ENCODE results near the gene TENM4. TPM values are rescaled to one million over a fixed set of nuclear protein-coding genes. Genes with fewer than 3 reads are reported as not detected.

The TENM4 gene
- total RNA-seq, 2 experiments from 2014 or later: not detected

GRCh38 chr11:78840623-78841022, 600.2 kb downstream of the TENM4 start:
- ChIA-PET CTCF (no interaction called here), POLR2A (no interaction called here)
- H3K4me3 Mint-ChIP-seq: no peak overlapping the region
- TF ChIP-seq, protein P1, sequence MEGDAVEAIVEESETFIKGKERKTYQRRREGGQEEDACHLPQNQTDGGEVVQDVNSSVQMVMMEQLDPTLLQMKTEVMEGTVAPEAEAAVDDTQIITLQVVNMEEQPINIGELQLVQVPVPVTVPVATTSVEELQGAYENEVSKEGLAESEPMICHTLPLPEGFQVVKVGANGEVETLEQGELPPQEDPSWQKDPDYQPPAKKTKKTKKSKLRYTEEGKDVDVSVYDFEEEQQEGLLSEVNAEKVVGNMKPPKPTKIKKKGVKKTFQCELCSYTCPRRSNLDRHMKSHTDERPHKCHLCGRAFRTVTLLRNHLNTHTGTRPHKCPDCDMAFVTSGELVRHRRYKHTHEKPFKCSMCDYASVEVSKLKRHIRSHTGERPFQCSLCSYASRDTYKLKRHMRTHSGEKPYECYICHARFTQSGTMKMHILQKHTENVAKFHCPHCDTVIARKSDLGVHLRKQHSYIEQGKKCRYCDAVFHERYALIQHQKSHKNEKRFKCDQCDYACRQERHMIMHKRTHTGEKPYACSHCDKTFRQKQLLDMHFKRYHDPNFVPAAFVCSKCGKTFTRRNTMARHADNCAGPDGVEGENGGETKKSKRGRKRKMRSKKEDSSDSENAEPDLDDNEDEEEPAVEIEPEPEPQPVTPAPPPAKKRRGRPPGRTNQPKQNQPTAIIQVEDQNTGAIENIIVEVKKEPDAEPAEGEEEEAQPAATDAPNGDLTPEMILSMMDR (IDR thresholded peaks at IDR 0.05): no peak
- intact Hi-C loops (cut with micrococcal nuclease): no loop called here
- H3K4me1 Mint-ChIP-seq (ENCODE audit: low read depth): no peaks in the 10 kb centered on the region
- H3K36me3 Mint-ChIP-seq (ENCODE audit: low read depth): no peaks in the 10 kb centered on the region
- H3K9me3 Mint-ChIP-seq: no peaks in the 10 kb centered on the region
- ATAC-seq (no peak), DNase-seq (no peak)
- no peak overlapping the region for H3K27ac Mint-ChIP-seq
- H3K27me3 Mint-ChIP-seq: peaks cover 15% of the 10 kb centered on the region

DNA sequence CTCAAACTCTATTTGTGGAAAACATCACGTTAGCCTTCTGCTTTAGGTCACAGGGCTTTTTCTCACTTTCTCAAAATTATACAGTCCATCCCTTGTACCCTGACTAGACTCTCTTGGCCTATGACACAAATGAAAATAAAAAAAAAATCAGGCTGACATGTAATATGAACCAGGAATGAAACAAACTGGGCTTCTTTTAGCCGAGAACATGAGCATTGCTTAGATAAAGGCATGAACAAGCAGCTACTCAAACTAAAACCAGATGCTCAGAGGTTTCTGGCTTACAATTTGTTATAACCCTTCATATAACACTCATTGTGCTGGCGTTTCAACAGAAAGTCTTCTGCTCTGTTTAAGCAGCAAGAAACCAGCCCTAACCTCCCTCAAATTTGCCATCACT, 600.6 kb downstream of the TENM4 start:
- TF ChIP-seq, protein P1 (IDR thresholded peaks at IDR 0.05): no peak
- Mint-ChIP-seq H3K9me3 (no peaks in the 10 kb centered on the region), H3K4me1 (ENCODE audit: low read depth) (no peaks in the 10 kb centered on the region), H3K4me3 (no peak overlapping the region), H3K36me3 (ENCODE audit: low read depth) (no peaks in the 10 kb centered on the region), H3K27me3 (peaks cover 15% of the 10 kb centered on the region), H3K27ac (no peak overlapping the region)
- ChIA-PET CTCF (no interaction called here), POLR2A (no interaction called here)
- intact Hi-C loops (cut with micrococcal nuclease): no loop called here
- DNase-seq (no peak), ATAC-seq (no peak)

DNA sequence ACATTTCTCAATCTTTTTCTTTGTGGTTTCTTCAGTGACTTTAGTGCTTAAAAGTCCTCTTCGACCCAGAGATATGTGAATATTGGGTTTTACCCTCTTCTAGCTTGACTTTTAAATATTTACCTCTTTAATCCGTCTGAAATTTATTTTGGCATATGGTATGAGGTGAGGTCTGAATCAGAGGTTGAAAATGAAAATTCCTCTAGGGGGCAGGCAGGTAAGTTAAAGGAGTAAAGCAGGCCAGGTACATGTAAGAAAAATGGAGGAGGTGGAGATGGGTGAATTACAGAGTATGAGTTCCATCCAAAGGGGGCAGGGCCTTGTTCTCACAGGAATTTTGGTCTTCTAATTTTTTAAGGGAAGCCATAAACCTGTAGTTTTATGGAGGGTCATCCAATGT, 602.4 kb downstream of the TENM4 start:
- no peaks in the 10 kb centered on the region for H3K4me1 Mint-ChIP-seq (ENCODE audit: low read depth)
- H3K9me3 Mint-ChIP-seq: no peaks in the 10 kb centered on the region
- H3K27me3 Mint-ChIP-seq: peaks cover 15% of the 10 kb centered on the region
- ChIA-PET CTCF (interaction anchor here (1.4 kb wide), 1 partner anchor 193 kb away, joined by 4 read pairs; no protein-coding TSS in a partner anchor), POLR2A (no interaction called here)
- no peak overlapping the region for H3K4me3 Mint-ChIP-seq
- intact Hi-C loops (cut with micrococcal nuclease): no loop called here
- H3K27ac Mint-ChIP-seq: no peak overlapping the region
- no peak for ATAC-seq
- TF ChIP-seq, protein P1 (IDR thresholded peaks at IDR 0.05): no peak
- no peaks in the 10 kb centered on the region for H3K36me3 Mint-ChIP-seq (ENCODE audit: low read depth)
- no peak for DNase-seq

GRCh38 chr11:78835646-78836045, 605.2 kb downstream of the TENM4 start:
- Mint-ChIP-seq H3K36me3 (ENCODE audit: low read depth) (no peaks in the 10 kb centered on the region), H3K27me3 (peaks cover 2% of the 10 kb centered on the region), H3K4me1 (ENCODE audit: low read depth) (no peaks in the 10 kb centered on the region), H3K9me3 (no peaks in the 10 kb centered on the region), H3K27ac (no peak overlapping the region), H3K4me3 (no peak overlapping the region)
- TF ChIP-seq, protein P1 (IDR thresholded peaks at IDR 0.05): no peak
- ChIA-PET CTCF (no interaction called here), POLR2A (no interaction called here)
- ATAC-seq (no peak), DNase-seq (no peak)
- intact Hi-C loops (cut with micrococcal nuclease): no loop called here

DNA sequence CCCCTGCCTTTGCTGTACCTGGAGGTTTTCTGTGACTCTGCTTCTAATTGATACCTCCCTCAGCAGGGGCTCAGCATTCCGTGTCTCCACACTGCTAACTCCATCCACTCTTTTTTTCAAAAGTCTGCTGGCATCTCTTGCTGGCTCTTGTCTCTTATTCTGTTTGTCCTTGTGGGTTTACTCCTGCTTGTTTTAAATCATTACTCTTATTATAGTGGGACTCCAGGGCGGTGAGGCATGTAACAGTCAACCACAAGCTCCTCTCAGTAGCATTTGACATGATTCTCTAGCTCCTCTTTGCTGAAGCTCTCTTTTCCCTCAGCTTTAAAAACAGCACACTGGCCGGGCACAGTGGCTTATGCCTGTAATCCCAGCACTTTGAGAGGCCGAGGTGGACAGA, 605.9 kb downstream of the TENM4 start:
- intact Hi-C loops (cut with micrococcal nuclease): no loop called here
- ChIA-PET POLR2A (no interaction called here), CTCF (no interaction called here)
- H3K27ac Mint-ChIP-seq: no peak overlapping the region
- no peaks in the 10 kb centered on the region for H3K36me3 Mint-ChIP-seq (ENCODE audit: low read depth)
- ATAC-seq: no peak
- TF ChIP-seq, protein P1 (IDR thresholded peaks at IDR 0.05): no peak
- no peaks in the 10 kb centered on the region for H3K9me3 Mint-ChIP-seq
- no peaks in the 10 kb centered on the region for H3K4me1 Mint-ChIP-seq (ENCODE audit: low read depth)
- no peaks in the 10 kb centered on the region for H3K27me3 Mint-ChIP-seq
- no peak overlapping the region for H3K4me3 Mint-ChIP-seq
- DNase-seq: no peak

Data from activated CD8-positive, alpha-beta T cell treated with anti-CD3 and anti-CD28 coated beads for 36 hours (primary cell).